Retinal pigment epithelial cell (primary cell): ENCODE results near the gene VAV3.

Source experiments
- DNase-seq: peaks from one replicate; pipeline ENCODE4 v3.0.0-alpha.2; 2010; ENCODE audit warnings: low read depth
- H3K4me3 ChIP-seq: 2 replicates; pipeline ENCODE4 v1.5.1; 2011; ENCODE audit warnings: mild to moderate bottlenecking, low read length, control low read depth, moderate library complexity
- CTCF ChIP-seq: conservative IDR thresholded peaks from 2 replicates; pipeline ENCODE4 v1.5.1; 2011; ENCODE audit warnings: low read depth, low read length, control low read depth, inconsistent platforms

Gene VAV3

GRCh38 chr1:107524301-107524700 is 440.7 kb downstream of the VAV3 start:
- DNase-seq = no peak
- TF ChIP-seq CTCF = no peak
- no peak overlapping the region for H3K4me3 ChIP-seq

- no peak for TF ChIP-seq CTCF
- H3K4me3 ChIP-seq = no peak overlapping the region
- DNase-seq = no peak
Measured at GRCh38 chr1:107523736-107524135, 441.2 kb downstream of the VAV3 start.

- no peak for DNase-seq
- no peak overlapping the region for H3K4me3 ChIP-seq
- no peak for TF ChIP-seq CTCF
Measured at GRCh38 chr1:107523061-107523460, 441.9 kb downstream of the VAV3 start.
